HG03135 (cell line): ENCODE data around the gene IQCK.

Source experiments
- ATAC-seq: cut with Tn5 transposase; IDR thresholded peaks from one replicate; pipeline ENCODE4 v1.9.1; 2021; ENCODE audit warnings: mild to moderate bottlenecking, moderate library complexity; ENCODE audit not compliant: unreplicated experiment

IQCK gene

DNA sequence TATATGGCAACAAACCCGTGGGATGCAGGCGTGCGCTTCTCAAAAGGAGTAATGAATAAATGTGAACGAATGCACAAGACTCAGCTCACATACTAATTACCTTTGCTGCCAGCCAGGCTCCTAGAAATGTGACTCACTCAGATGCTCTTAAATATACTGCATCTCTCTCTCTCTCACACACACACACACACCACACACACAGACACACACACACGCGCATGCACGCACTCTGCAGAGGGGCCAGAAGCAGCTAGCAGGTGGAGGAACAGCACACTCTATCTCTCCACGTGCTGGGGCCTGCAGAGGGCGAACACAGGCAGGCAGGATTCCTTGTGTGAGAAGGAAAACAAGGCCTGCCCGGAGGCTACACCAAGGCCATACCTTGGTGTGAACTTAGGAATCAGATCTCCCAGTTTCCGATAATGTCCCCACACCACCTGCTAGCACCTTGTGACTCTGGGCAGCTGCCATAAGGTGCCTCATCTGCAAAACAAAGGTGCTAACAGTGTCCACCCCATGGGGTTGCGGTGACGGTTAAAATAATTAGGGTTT, 161.2 kb downstream of the IQCK start:
- no peak for ATAC-seq

DNA sequence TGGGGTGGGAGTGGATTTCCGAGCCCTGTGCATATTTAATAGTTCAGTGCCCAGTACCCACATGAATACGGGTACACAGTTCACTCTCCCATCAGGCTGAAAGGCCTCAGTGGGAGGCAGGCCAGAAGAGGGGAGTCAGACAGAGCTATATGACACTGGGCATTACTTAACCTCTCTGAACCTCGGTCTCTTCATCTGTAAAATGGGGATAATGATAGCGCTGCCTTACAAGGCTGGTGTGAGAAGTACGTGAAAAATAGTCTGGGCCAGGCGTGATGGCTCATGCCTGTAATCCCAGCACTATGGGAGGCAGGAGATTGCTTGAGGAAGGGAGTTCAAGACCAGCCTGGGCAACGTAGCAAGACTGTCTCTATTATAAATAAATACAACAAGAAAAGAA, 163.0 kb downstream of the IQCK start:
- no peak for ATAC-seq

- no peak for ATAC-seq
Measured at GRCh38 chr16:19881783-19882182, 163.7 kb downstream of the IQCK start.

- ATAC-seq, result no peak
Measured at GRCh38 chr16:19882186-19882585, 164.1 kb downstream of the IQCK start.

DNA sequence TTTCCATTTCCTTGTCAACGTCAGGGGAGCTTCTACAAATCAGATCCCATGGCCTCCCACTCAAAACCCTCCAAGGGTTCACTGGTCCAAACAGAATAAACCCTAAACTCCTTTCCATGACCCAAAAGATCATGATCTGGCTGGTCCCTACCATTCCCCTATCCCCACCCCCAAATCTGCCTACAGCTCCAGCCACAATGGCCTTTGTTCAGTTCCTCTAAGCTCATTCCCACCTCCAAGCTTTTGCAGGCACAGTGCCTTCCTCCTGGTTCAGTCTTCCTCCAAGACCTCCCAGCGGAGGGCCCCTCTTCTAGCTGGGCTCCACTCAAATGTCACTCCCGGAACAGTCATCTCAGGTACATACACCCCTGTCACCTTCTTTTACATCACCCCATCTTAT, 164.6 kb downstream of the IQCK start:
- no peak for ATAC-seq

DNA sequence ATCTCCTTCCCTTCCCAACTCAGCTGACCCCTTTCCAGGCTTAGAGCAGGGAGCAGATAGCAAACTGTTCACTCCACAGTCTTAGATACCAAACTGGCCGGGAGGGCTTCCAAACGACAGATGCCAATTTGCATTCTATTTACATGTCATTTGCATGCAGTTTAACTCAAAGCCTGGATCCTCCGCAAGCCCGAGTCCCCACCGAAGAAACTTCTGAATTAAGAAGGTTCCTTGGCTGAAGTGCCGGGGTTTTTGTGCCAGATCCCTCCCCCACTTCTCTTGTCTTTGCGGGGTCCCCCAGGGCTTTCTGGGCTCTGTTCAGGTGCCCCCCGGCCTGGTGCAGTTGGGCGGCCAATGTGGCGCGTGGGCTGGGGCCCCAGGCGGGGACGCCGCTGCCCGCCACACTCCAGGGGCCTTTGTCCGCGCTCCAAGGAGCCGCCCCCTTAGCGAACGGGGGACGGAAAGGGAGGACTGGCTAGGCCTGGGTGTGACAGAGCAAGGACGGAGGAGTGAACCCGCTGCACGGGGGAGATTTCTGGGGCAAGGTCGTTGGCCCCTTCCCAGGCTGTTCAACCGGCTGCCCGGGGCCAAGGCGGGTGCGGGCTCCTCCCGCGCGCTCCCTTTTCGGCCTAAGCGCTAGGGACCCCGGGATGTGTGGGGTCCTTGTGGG, 165.4 kb downstream of the IQCK start:
- no peak for ATAC-seq

GRCh38 chr16:19883966-19884485, 166.0 kb downstream of the IQCK start:
- no peak for ATAC-seq

- ATAC-seq, result no peak
Measured at GRCh38 chr16:19884611-19885450, 166.8 kb downstream of the IQCK start, which contains the start of gene GPRC5B. Gene GPRC5B, minus strand, starts transcription at chr16:19884848. Its CDS starts 12,003 bp downstream, at chr16:19872845.

GRCh38 chr16:19885451-19886072, 167.5 kb downstream of the IQCK start:
- ATAC-seq, result no peak

GRCh38 chr16:19886073-19886941, 168.2 kb downstream of the IQCK start:
- peak; percentile 52 for ATAC-seq

GRCh38 chr16:19888834-19889233, 170.8 kb downstream of the IQCK start:
- no peak for ATAC-seq

DNA sequence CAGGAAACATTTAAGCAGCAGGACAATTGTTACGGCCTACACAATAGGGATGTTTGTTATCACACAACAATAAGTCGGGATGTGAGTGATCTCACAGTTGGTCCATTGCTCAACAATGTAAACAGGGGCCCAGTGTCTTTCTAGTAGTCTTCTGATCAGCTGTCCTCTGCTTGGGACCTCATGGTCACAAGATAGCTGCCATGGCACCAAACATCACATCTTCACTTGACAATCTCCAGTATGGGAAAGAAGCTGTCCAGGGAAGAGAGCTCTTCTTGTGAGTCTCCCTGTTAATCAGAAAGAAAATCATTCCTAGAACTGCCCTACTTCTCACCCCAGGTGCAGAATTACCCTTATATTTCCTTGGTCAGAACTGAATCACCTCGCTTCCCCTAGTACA, 172.8 kb downstream of the IQCK start:
- ATAC-seq, result no peak

DNA sequence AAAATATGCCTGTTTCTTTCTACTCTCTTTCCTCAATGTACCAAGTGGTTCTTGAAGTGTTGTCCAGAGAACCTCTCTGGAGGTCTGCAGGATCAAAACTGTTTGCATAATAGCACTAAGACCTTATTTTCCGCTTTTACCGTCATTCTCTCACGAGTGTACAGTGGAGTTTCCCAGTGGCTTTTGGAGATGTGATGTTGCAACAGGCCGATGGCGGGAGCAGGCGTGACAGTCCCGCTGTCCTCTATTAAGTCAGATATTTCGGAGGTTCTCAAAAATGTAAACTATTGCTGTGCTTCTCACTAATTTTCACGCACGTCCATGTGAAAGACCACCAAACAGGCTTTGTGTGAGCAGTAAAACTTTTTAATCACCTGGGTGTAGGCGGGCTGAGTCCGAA, 174.8 kb downstream of the IQCK start:
- no peak for ATAC-seq

- ATAC-seq, result no peak
Measured at GRCh38 chr16:19894586-19894985, 176.5 kb downstream of the IQCK start.

DNA sequence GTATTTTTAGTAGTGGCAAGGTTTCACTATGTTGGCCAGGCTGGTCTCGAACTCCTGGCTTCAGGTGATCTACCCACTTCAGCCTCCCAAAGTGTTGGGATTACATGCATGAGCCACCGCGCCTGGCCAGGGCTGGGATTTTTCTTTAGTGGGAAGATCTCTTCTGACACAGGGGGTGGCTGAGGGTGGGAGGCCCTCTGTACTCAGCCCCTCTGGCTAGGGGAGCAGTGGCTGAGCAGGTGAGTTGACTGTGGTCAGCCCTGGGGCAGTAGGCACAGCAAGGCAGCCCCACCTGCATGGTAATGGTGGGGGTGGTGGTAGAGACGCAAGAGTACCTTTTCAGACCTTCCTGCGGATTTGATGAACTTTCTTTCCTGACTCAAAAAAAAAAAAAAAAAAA, 178.9 kb downstream of the IQCK start:
- ATAC-seq, result no peak

DNA sequence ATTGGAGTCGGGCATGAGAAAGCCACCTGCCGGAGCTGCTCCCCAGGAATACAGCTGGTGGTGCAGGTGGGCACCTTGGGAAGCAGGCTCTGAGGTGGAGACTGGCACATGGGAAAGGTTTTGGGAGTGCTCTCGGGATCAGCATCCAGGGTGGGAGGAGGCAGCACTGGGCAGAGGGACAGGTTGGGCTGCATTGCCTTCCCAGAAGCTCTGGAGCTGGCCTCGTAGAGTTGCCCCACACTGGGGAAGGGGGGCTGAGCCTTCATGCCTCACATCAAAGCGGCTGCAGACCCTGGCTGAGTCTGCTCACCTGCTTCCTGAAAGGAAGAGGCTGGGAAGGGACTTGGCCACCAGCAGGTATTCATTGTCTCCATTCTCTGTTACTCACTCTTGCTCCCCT, 180.1 kb downstream of the IQCK start:
- ATAC-seq, result no peak

DNA sequence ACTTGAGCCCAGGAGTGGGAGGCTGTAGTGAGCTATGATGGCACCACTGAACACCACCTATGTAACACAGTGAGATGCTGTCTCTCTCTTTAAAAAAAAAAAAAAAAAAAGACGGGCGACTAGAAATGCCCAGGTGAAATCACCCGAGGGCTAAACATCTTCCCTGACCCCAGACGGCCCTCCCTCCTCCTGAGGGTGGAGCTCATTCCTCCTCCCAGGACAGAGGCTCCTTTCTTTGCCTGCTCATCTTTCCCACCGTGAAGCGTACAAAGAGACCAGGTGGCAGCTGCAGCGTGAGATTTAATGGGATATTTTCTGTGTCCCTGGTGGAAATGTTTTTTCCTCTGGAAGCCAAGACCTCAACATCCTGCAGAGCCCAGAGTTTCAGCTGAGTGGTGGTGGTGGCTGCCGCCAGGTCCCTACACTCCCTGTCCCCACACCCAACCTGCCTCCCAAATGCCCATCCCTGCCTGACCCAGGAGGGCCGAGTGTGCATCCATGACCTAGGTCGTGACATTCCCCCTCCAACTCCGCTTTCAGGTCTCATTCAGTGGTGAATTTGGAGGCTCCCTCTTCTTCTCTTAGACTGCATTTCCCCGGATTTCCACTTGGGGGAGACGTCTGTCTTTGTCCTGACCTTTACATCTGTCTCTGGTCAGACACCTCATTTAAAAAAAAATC, 181.0 kb downstream of the IQCK start:
- ATAC-seq, result no peak

DNA sequence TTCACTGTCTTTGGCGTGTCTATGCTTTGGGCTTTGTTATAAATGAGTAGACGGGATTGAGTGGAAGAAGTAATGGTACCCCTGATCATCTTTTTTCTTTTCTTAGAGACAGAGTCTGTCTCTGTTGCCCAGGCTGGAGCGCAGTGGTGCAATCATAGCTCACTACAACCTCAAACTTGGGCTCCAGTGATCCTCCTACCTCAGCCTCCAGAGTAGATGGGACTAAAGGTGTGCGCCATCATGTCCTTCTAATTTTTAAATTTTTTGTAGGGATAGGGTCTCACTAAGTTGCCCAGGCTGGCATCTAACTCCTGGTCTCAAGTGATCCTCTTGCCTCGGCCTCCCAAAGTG, 181.5 kb downstream of the IQCK start:
- no peak for ATAC-seq

DNA sequence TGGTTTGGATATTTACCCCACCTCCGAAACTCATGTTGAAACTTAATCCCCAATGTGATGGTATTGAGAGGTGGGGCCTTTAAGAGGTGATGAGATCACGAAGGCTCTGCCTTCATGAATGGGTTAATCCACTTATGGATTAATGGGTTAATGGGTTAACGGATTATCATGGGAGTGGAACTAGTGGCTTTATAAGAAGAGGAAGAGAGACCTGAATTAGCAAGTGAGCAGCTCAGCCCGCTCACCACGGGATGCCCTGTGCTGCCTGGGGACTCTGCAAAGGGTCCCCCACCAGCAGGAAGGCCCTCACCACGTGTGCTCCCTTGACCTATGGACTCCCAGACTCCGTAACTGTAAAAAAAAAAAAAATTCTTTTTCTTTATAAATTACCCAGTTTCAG, 183.1 kb downstream of the IQCK start:
- ATAC-seq, result no peak
